A549 treated with GW870086 at 1 μM for 4 hours (cell line): ENCODE results near the gene EBPL. TPM values are rescaled to one million over a fixed set of nuclear protein-coding genes. Genes with fewer than 3 reads are reported as not detected.

Experiments used
- total RNA-seq: library from RNA; stranded (reverse); fragments of 200-300 nt; extraction: Qiagen RNA extraction; gene quantifications from 5 replicates; pipeline ENCODE4 v1.2.3, GENCODE V29; 2022; ENCODE audit warnings: low read depth

The EBPL gene
- 47.2 to 70.1 TPM (median 66.2 TPM) in 5 replicates for total RNA-seq

DNA sequence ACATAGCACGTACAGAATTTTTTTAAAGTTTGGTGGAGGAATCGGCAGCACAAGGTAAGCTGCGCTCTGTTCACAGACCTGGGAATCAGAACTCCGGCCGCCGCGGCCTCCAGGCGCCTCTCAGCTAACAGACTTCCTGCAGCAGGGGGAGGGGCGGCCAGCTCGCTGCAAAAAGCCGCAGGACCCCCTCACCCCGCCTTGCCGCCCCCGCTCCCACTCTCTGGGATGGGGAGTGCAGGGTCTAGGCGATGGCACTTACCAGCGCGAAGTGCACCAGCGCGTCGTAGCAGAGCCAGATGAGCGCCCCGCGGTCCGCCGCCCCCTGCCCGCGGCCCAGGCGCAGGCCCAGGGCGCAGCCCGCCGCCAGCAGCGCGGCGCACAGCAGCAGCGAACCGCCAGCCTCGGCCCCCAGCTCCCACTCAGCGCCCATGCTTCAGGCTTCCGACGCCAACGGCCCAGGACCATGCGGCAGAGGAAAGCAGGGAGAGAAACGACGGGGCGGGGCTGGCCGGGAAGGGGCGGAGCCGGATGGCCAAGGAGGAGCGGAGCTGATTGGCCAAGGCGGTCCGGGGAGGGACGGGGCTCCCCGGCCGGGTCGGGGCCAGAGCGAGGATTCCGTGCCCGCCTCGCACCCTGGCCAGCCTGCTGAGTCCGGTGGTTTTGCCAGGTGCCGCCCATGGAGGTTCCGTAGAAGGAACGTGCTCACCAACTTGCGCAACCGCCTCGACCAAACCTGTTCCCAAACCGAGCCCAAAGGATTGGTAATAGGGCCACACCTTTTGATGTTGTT is at the start of gene EBPL:
TSS of gene EBPL (minus strand) at position 492 of the 790 bp plus-strand sequence. CDS start at position 430, 62 bp downstream.

DNA sequence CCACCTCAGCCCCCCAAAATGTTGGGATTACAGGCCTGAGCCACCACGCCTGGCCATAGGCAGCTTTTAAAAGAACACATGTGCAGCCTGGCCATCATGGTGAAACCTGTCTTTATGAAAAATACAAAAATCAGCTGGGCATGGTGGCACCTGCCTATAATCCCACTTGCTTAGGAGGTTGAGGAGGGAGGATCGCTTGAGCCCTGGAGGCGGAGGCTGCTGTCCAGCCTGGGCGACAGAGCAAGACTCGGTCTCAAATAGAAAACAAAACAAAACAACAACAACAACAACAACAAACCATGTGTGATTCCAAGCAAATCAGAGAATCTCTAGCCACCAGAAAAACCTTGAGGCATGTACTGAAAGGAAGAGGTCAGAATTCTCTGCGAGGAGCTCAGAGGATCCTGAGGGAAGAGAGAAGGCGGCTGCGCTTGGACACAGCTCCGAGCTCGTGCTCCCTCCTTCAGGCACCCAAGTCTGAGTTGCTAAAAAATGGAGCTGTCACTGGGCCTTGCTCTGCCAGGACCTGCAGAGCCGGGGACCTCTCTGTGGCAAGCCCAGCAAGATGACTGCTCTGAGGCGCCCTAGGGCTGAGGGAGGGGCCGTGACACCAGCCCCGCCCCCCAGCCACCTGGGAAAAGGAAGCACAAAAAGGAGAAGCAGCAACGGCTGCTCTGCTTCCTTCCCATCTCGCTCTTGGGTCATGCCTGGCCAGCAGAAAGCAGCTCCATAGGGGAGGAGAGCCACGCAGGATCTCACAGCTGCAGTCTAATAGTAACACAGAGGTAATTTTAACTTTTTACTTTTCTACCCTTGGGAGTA is 63.2 kb downstream of the EBPL start, which contains the start of gene ARL11:
TSS of gene ARL11 (plus strand) at position 677 of the 822 bp plus-strand sequence. CDS start 1,941 bp downstream, outside the sequence.

Other genes with a start within 250 kb of the EBPL start
- 1.5 to 2.5 TPM (median 1.9 TPM) in 5 replicates for gene CAB39L, start 247.4 kb downstream of the EBPL start, total RNA-seq
- gene SETDB2, start 247.2 kb downstream of the EBPL start, total RNA-seq: 1.3 to 2.5 TPM (median 1.8 TPM) in 5 replicates
- gene PHF11, start 195.5 kb downstream of the EBPL start, total RNA-seq: 6.0 to 6.9 TPM (median 6.2 TPM) in 5 replicates
- 6.5 to 9.9 TPM (median 8.9 TPM) in 5 replicates for gene RCBTB1, start 105.9 kb downstream of the EBPL start, total RNA-seq
- not detected in 5 replicates for gene ARL11, start 63.0 kb downstream of the EBPL start, total RNA-seq
- 26.0 to 33.4 TPM (median 31.6 TPM) in 5 replicates for gene KPNA3, start 101.2 kb upstream of the EBPL start, total RNA-seq
- 7.4 to 9.7 TPM (median 9.2 TPM) in 5 replicates for gene SPRYD7, start 244.9 kb upstream of the EBPL start, total RNA-seq